Naive thymus-derived CD4-positive, alpha-beta T cell (primary cell): Measurements from ENCODE around the gene NANS. TPM values are rescaled to one million over a fixed set of nuclear protein-coding genes. Genes with fewer than 3 reads are reported as not detected.

Source experiments
- ATAC-seq: fragments of 150-1000 bp; cut with Tn5 transposase; 2 replicates; pipeline ENCODE4 v1.10.0; 2021; ENCODE audit warnings: mild to moderate bottlenecking, moderate library complexity
- CTCF ChIA-PET: fragments of 350-600 bp; sonication (Branson Sonifier 250); formaldehyde crosslinking; loops from one replicate; lab custom pipeline; 2021; ENCODE audit warnings: antibody characterized with exemption; lab: Charles Lee
- POLR2A ChIA-PET: fragments of 350-600 bp; sonication (Branson Sonifier 250); formaldehyde crosslinking; loops from one replicate; lab custom pipeline; 2021; ENCODE audit warnings: antibody characterized with exemption, inconsistent platforms; lab: Charles Lee
- DNase-seq, 9 donors: peaks; one replicate each; pipeline versions ENCODE4 v3.0.0 to v3.0.0-alpha.2; 2020 to 2022; ENCODE audit warnings: mixed read lengths in 1 of 9
- H3K27ac ChIP-seq: one replicate; pipeline ENCODE4 v1.7.0; 2013; ENCODE audit warnings: mild to moderate bottlenecking, low read depth, low read length, moderate library complexity
- H3K27me3 ChIP-seq, 2 donors: one replicate each; pipeline ENCODE4 v1.7.0; 2013; ENCODE audit warnings: low read length in 2 of 2, mild to moderate bottlenecking in 2 of 2, moderate library complexity in 2 of 2; ENCODE audit not compliant: control insufficient read depth in 2 of 2, insufficient read depth in 2 of 2
- H3K36me3 ChIP-seq, 3 experiments: 1 replicate in 2 of 3; 2 replicates in 1 of 3; pipeline ENCODE4 v1.7.0; 2013; ENCODE audit warnings: low read length in 3 of 3, mild to moderate bottlenecking in 3 of 3, moderate library complexity in 1 of 3; ENCODE audit not compliant: insufficient read depth in 3 of 3, control insufficient read depth in 2 of 3
- H3K4me1 ChIP-seq, 2 donors: one replicate each; pipeline ENCODE4 v1.7.0; 2013; ENCODE audit warnings: low read length in 2 of 2, mild to moderate bottlenecking in 2 of 2, moderate library complexity in 1 of 2; ENCODE audit not compliant: control insufficient read depth in 2 of 2, insufficient read depth in 2 of 2
- H3K4me3 ChIP-seq: 2 replicates; pipeline ENCODE4 v1.7.0; 2013; ENCODE audit warnings: mild to moderate bottlenecking, low read length
- H3K9me3 ChIP-seq, 3 experiments: 1 replicate in 2 of 3; 2 replicates in 1 of 3; pipeline ENCODE4 v1.7.0; 2013; ENCODE audit warnings: low read length in 3 of 3; ENCODE audit not compliant: control insufficient read depth in 2 of 3
- H3K27ac Mint-ChIP-seq, 9 donors: one replicate each; pipeline ENCODE4 v1.8.0; 2020 to 2022; ENCODE audit warnings: mixed read lengths in 9 of 9, mild to moderate bottlenecking in 8 of 9, moderate library complexity in 5 of 9, inconsistent platforms in 2 of 9
- H3K27me3 Mint-ChIP-seq, 5 donors: one replicate each; pipeline ENCODE4 v1.8.0; 2021 to 2022; ENCODE audit warnings: mixed read lengths in 5 of 5, mild to moderate bottlenecking in 1 of 5
- H3K36me3 Mint-ChIP-seq, 5 donors: one replicate each; pipeline ENCODE4 v1.8.0; 2020 to 2022; ENCODE audit warnings: mixed read lengths in 5 of 5, mild to moderate bottlenecking in 3 of 5, inconsistent platforms in 1 of 5
- H3K4me1 Mint-ChIP-seq, 7 donors: one replicate each; pipeline ENCODE4 v1.8.0; 2020 to 2022; ENCODE audit warnings: mixed read lengths in 7 of 7, mild to moderate bottlenecking in 3 of 7, inconsistent platforms in 1 of 7
- H3K4me3 Mint-ChIP-seq, 10 donors: one replicate each; pipeline ENCODE4 v1.8.0; 2020 to 2022; ENCODE audit warnings: mild to moderate bottlenecking in 10 of 10, mixed read lengths in 10 of 10, moderate library complexity in 6 of 10, inconsistent platforms in 2 of 10
- H3K9me3 Mint-ChIP-seq, 11 donors: one replicate each; pipeline ENCODE4 v1.8.0; 2020 to 2022; ENCODE audit warnings: mixed read lengths in 11 of 11, mild to moderate bottlenecking in 4 of 11, inconsistent platforms in 1 of 11, moderate library complexity in 1 of 11
- intact Hi-C, 2 donors: fragments of 100-400 bp; cut with micrococcal nuclease; formaldehyde crosslinking; loops; one replicate each; pipeline ENCODE4 v1.15.1; 2023
- polyA plus RNA-seq, 2 donors: library from polyadenylated mRNA; unstranded; fragments of 300-500 nt; fragmentation: Illumina TruSeq; gene quantifications; one replicate each; pipeline ENCODE4 v1.2.3, GENCODE V29; 2021
- total RNA-seq, 6 experiments: library from RNA in 5 of 6; stranded (reverse) in 5 of 6; gene quantifications; 1 replicate in 5 of 6; 2 replicates in 1 of 6; pipeline ENCODE4 v1.2.3 and lab custom pipeline; 2021 to 2026

The NANS gene
- total and polyA plus RNA-seq, 7 experiments from 2014 or later = 16.3 to 58.9 (median 33.2) TPM

- intact Hi-C loops = no loop called here
- CTCF ChIA-PET = interaction anchor here (0.6 to 0.8 kb wide), 3 partner anchors 36 to 108 kb away, joined by 3 to 4 read pairs (median 4); no protein-coding TSS in a partner anchor
- Mint-ChIP-seq H3K36me3 (peaks cover 0 to 4% (median 0%) of the 10 kb centered on the region in 5 donors), H3K27ac (no peak overlapping the region), H3K4me3 (no peak overlapping the region), H3K27me3 (peaks cover 0 to 5% (median 0%) of the 10 kb centered on the region in 5 donors), H3K9me3 (no peaks in the 10 kb centered on the region), H3K4me1 (peaks cover 5 to 9% (median 8%) of the 10 kb centered on the region in 7 donors)
- Histone ChIP-seq H3K4me3 (no peak overlapping the region), H3K9me3 (no peaks in the 10 kb centered on the region), H3K4me1 (peaks cover 0 to 4% of the 10 kb centered on the region in 2 donors), H3K36me3 (no peaks in the 10 kb centered on the region), H3K27me3 (no peaks in the 10 kb centered on the region), H3K27ac (no peak overlapping the region)
- DNase-seq = no peak
- POLR2A ChIA-PET = interaction anchor here (0.6 kb wide), 1 partner anchor 69 kb away, joined by 3 read pairs; no protein-coding TSS in a partner anchor
- ATAC-seq = no peak
These were observed 24.6 kb upstream of the NANS start for GRCh38 chr9:98031935-98032334.

GRCh38 chr9:98034593-98035546, 21.7 kb upstream of the NANS start:
- Histone ChIP-seq H3K36me3 (no peaks in the 10 kb centered on the region), H3K4me1 (peaks cover 0 to 4% of the 10 kb centered on the region in 2 donors), H3K27me3 (no peaks in the 10 kb centered on the region), H3K4me3 (no peak overlapping the region), H3K27ac (no peak overlapping the region), H3K9me3 (no peaks in the 10 kb centered on the region)
- peaks cover 5 to 12% (median 8%) of the 10 kb centered on the region in 7 donors for H3K4me1 Mint-ChIP-seq
- intact Hi-C loops = loop anchor here (1.0 to 2.0 kb wide), 9 partner anchors 21 to 325 kb away; partner anchors contain the start of genes ANP32B (in 1 of the 2) and NANS (in 1 of the 2)
- peak; percentile 99 for ATAC-seq
- H3K36me3 Mint-ChIP-seq = no peaks in the 10 kb centered on the region
- H3K27me3 Mint-ChIP-seq = peaks cover 0 to 8% (median 0%) of the 10 kb centered on the region in 5 donors
- peak overlapping the region in 8 of 10 donors; percentile 11 to 63 (median 41) for H3K4me3 Mint-ChIP-seq
- peak; percentile 76 to 92 (median 86) for DNase-seq
- H3K9me3 Mint-ChIP-seq = no peaks in the 10 kb centered on the region
- POLR2A ChIA-PET = interaction anchor here (0.6 to 3.5 kb wide), 8 partner anchors 10 to 255 kb away, joined by 3 to 31 read pairs (median 4); partner anchors contain the start of genes ANP32B, NANS and TRMO
- H3K27ac Mint-ChIP-seq = peak overlapping the region in 8 of 9 donors; percentile 9 to 87 (median 66)
- CTCF ChIA-PET = interaction anchor here (0.6 to 5.7 kb wide), 19 partner anchors 10 to 228 kb away, joined by 3 to 54 read pairs (median 4); partner anchors contain the start of genes ANP32B, TBC1D2 and TRMO

GRCh38 chr9:98037357-98037756, 19.2 kb upstream of the NANS start:
- Histone ChIP-seq H3K27me3 (no peaks in the 10 kb centered on the region), H3K27ac (no peak overlapping the region), H3K36me3 (no peaks in the 10 kb centered on the region), H3K9me3 (no peaks in the 10 kb centered on the region), H3K4me3 (no peak overlapping the region), H3K4me1 (peaks cover 0 to 4% of the 10 kb centered on the region in 2 donors)
- peaks cover 0 to 10% (median 0%) of the 10 kb centered on the region in 5 donors for H3K27me3 Mint-ChIP-seq
- DNase-seq = no peak
- intact Hi-C loops = no loop called here
- POLR2A ChIA-PET = interaction anchor here (0.6 to 7.9 kb wide), 4 partner anchors 11 to 116 kb away, joined by 3 to 36 read pairs (median 3); partner anchors contain the start of gene TRMO
- H3K4me1 Mint-ChIP-seq = peaks cover 5 to 12% (median 8%) of the 10 kb centered on the region in 7 donors
- CTCF ChIA-PET = interaction anchor here (0.6 to 5.7 kb wide), 5 partner anchors 17 to 115 kb away, joined by 3 to 54 read pairs (median 3); partner anchors contain the start of gene TRMO
- no peak for ATAC-seq
- H3K9me3 Mint-ChIP-seq = no peaks in the 10 kb centered on the region
- no peaks in the 10 kb centered on the region for H3K36me3 Mint-ChIP-seq
- H3K27ac Mint-ChIP-seq = no peak overlapping the region
- no peak overlapping the region for H3K4me3 Mint-ChIP-seq

- POLR2A ChIA-PET = interaction anchor here (0.6 to 7.9 kb wide), 2 partner anchors 26 to 117 kb away, joined by 3 to 36 read pairs; partner anchors contain the start of gene TRMO
- no peak overlapping the region for H3K27ac ChIP-seq
- H3K36me3 ChIP-seq = no peaks in the 10 kb centered on the region
- H3K4me3 Mint-ChIP-seq = no peak overlapping the region
- peaks cover 0 to 10% (median 0%) of the 10 kb centered on the region in 5 donors for H3K27me3 Mint-ChIP-seq
- CTCF ChIA-PET = interaction anchor here (0.6 to 2.3 kb wide), 2 partner anchors 56 to 116 kb away, joined by 6 to 9 read pairs; partner anchors contain the start of gene TRMO
- no peaks in the 10 kb centered on the region for H3K9me3 ChIP-seq
- H3K27me3 ChIP-seq = no peaks in the 10 kb centered on the region
- H3K27ac Mint-ChIP-seq = no peak overlapping the region
- H3K4me3 ChIP-seq = no peak overlapping the region
- peaks cover 6 to 12% (median 8%) of the 10 kb centered on the region in 7 donors for H3K4me1 Mint-ChIP-seq
- no peaks in the 10 kb centered on the region for H3K9me3 Mint-ChIP-seq
- no peak for ATAC-seq
- no peaks in the 10 kb centered on the region for H3K36me3 Mint-ChIP-seq
- no peak for DNase-seq
- H3K4me1 ChIP-seq = peaks cover 0 to 4% of the 10 kb centered on the region in 2 donors
- intact Hi-C loops = no loop called here
These were observed 17.6 kb upstream of the NANS start for GRCh38 chr9:98038958-98039357.

GRCh38 chr9:98039607-98040017, 16.9 kb upstream of the NANS start:
- no peaks in the 10 kb centered on the region for H3K36me3 Mint-ChIP-seq
- H3K4me1 ChIP-seq = peaks cover 1% of the 10 kb centered on the region in 2 donors
- no peaks in the 10 kb centered on the region for H3K36me3 ChIP-seq
- CTCF ChIA-PET = interaction anchor here (0.6 to 2.3 kb wide), 2 partner anchors 57 to 116 kb away, joined by 6 to 9 read pairs; partner anchors contain the start of gene TRMO
- H3K4me3 Mint-ChIP-seq = no peak overlapping the region
- H3K27ac Mint-ChIP-seq = no peak overlapping the region
- no peaks in the 10 kb centered on the region for H3K27me3 ChIP-seq
- no peak overlapping the region for H3K27ac ChIP-seq
- H3K9me3 ChIP-seq = no peaks in the 10 kb centered on the region
- DNase-seq (no peak), ATAC-seq (no peak)
- H3K27me3 Mint-ChIP-seq = peaks cover 0 to 9% (median 0%) of the 10 kb centered on the region in 5 donors
- H3K9me3 Mint-ChIP-seq = no peaks in the 10 kb centered on the region
- no peak overlapping the region for H3K4me3 ChIP-seq
- POLR2A ChIA-PET = interaction anchor here (0.6 to 7.9 kb wide), 2 partner anchors 26 to 118 kb away, joined by 3 to 36 read pairs; partner anchors contain the start of gene TRMO
- peaks cover 4 to 10% (median 6%) of the 10 kb centered on the region in 7 donors for H3K4me1 Mint-ChIP-seq
- intact Hi-C loops = no loop called here

- intact Hi-C loops = no loop called here
- CTCF ChIA-PET = interaction anchor here (2.3 kb wide), 1 partner anchor 117 kb away, joined by 9 read pairs; the partner anchor contains the start of gene TRMO
- no peak overlapping the region for H3K27ac Mint-ChIP-seq
These were observed 16.3 kb upstream of the NANS start for GRCh38 chr9:98040212-98040611.

More at GRCh38 chr9:98040212-98040611, 16.3 kb upstream of the NANS start:
- no peak overlapping the region for H3K27ac ChIP-seq
- no peak for ATAC-seq
- H3K4me1 ChIP-seq = peaks cover 0 to 7% of the 10 kb centered on the region in 2 donors
- Mint-ChIP-seq H3K27me3 (peaks cover 0 to 5% (median 0%) of the 10 kb centered on the region in 5 donors), H3K4me1 (peaks cover 3 to 11% (median 5%) of the 10 kb centered on the region in 7 donors), H3K4me3 (no peak overlapping the region), H3K9me3 (peaks cover 0 to 3% (median 0%) of the 10 kb centered on the region in 11 donors), H3K36me3 (peaks cover 0 to 3% (median 0%) of the 10 kb centered on the region in 5 donors)
- no peak for DNase-seq
- H3K27me3 ChIP-seq = no peaks in the 10 kb centered on the region
- no peaks in the 10 kb centered on the region for H3K9me3 ChIP-seq
- H3K36me3 ChIP-seq = no peaks in the 10 kb centered on the region
- H3K4me3 ChIP-seq = no peak overlapping the region
- POLR2A ChIA-PET = interaction anchor here (7.9 kb wide), 1 partner anchor 118 kb away, joined by 36 read pairs; the partner anchor contains the start of gene TRMO
